GM18502 (cell line): ENCODE data around the gene GPR158.

ENCODE experiments used
- ATAC-seq: cut with Tn5 transposase; IDR thresholded peaks from one replicate; pipeline ENCODE4 v1.9.1; 2021; ENCODE audit warnings: mild to moderate bottlenecking; ENCODE audit not compliant: unreplicated experiment, poor library complexity

The GPR158 gene

GRCh38 chr10:25552283-25552919, 377.6 kb downstream of the GPR158 start:
- no peak for ATAC-seq

- no peak for ATAC-seq
These were observed 381.1 kb downstream of the GPR158 start for GRCh38 chr10:25555865-25556264.

DNA sequence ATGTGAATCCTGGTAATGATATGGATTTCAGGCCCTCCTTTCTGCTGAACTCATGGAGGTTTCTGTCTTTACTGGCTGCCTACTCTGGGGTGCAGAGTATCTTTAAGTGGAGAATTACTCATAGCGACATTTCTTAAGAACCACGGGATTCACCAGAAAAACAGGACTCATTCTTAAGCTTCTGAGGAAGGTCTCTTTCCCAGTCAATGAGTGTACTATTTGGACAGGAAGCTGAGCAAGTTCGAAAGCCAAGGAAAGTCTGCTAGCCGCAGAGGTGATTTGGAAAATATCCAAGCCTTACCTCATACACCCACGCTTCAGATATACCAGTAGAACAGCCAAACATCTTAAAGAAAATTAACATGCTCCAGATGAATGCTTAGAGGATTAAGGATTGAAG, 381.7 kb downstream of the GPR158 start:
- no peak for ATAC-seq

- ATAC-seq, result no peak
These were observed 382.3 kb downstream of the GPR158 start for GRCh38 chr10:25557136-25557535.

GRCh38 chr10:25561758-25562157, 387.0 kb downstream of the GPR158 start:
- no peak for ATAC-seq

GRCh38 chr10:25562547-25562946, 387.7 kb downstream of the GPR158 start:
- no peak for ATAC-seq

DNA sequence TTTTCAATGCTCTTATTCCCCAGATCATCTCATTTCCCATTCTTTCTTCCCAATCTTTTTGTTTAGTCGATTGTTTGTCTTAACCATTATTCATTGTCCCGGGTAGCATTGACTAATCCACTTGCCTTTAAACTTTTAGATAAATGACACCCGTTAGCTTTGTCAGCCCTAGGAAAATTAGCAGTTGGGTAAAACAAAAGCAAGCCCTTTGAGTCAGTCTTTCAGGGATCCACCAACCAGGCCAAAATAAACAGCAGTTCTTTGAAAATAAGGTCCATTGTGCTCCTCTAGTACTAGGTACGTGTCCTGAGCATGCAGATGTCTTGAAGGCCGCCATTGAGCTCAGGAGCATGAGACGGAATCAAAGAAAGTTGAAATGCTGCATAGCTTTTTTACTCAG, 389.6 kb downstream of the GPR158 start:
- no peak for ATAC-seq

- no peak for ATAC-seq
These were observed 390.8 kb downstream of the GPR158 start for GRCh38 chr10:25565570-25565969.

DNA sequence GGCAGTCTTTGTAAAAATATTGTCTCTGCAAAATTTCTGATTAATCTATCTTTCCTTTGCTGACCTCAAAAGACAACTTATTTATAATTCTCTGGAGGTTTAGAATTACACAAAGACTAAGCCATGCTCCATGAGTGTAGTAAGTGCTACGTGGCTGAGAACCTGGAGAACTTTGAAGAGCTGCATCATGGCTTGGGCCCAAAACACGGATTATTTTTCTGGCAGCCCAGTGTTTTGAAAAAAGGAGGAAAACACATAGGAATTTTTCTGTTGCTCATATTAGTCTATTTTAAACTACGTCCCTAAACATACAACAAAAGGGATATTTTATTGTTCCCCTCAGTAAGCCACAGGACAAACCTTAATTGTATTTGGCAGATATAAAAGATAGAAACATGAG, 398.5 kb downstream of the GPR158 start:
- ATAC-seq, result no peak

DNA sequence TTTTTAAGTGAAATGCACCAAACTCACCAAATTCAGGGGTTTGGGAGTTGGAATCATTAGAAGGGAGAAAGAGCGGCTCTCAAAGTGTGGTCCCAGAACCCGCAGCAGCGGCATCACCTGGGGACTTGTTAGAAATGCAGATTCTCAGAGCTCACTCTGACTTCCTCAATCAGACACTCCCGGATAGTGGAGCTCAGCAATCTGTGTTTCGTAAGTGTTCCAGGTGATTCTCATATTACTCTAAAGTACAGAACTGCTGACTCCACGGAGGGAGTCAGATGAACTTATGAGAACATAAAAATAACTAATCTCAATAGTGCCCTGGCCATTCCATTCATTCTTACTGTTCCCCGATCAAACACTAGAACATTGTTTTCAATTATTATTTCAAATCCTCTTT, 400.5 kb downstream of the GPR158 start:
- no peak for ATAC-seq

DNA sequence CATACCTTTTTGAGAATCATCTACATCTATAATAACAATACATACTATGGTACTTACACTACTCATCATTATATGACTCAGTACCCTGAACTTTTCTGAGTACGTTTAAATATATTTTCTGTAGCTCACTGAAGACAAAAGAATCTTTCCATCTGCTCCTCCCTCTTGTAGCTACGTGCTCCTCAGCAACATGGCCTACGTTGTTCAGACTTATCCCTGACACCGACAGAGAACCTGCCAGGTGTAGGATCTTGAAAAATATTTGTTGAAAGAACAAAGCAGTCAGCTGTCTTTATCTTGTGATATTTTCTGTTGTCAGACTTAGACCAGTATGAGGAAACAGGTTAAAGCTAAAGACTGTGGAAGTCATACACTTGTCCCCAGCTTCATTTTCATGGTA, 403.3 kb downstream of the GPR158 start:
- ATAC-seq, result no peak

GRCh38 chr10:25582961-25583360, 408.2 kb downstream of the GPR158 start:
- no peak for ATAC-seq

- ATAC-seq, result no peak
These were observed 425.9 kb downstream of the GPR158 start for GRCh38 chr10:25600651-25601050.

DNA sequence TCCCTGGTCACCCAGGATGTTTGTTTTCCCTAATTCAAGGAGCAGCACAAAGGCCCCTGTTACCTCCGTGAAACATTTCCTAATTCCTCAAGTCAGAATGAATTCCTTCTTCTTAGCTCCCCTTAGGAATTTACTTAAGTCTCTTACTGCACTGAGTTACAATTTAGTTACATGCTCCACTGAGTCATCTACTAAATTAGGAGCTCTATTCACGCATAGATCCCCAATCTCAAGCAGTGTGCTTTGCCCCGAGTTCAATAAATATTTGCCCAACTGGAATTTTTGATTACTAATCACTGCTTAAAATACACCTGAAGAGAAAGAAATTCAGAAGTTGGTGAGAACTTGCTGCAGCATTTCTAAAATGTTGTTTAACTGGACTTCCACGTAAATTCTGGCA, 429.8 kb downstream of the GPR158 start:
- ATAC-seq, result no peak

- no peak for ATAC-seq
These were observed 439.9 kb downstream of the GPR158 start for GRCh38 chr10:25614652-25615051.

GRCh38 chr10:25615926-25616325, 441.1 kb downstream of the GPR158 start:
- no peak for ATAC-seq

GRCh38 chr10:25616903-25617592, 442.2 kb downstream of the GPR158 start:
- ATAC-seq, result no peak

DNA sequence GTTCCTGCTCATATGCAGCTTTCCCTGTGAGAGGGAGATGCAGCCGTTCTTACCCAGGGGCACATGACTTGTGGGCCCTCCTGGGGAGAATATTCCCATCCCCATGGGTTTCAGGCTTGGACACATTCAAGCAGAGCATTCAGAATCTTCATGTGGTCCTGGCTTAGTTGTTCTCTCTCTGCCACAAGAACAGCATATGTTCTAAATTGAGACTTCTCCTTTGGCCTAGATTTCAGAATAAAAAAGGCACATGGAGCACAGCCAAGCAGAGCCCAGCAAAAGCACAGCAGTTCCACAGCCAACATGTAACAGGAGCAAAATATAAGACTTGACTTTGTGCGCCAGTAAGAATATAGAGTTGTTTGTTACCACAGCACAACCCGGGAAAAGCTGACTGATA, 452.8 kb downstream of the GPR158 start:
- ATAC-seq, result no peak

DNA sequence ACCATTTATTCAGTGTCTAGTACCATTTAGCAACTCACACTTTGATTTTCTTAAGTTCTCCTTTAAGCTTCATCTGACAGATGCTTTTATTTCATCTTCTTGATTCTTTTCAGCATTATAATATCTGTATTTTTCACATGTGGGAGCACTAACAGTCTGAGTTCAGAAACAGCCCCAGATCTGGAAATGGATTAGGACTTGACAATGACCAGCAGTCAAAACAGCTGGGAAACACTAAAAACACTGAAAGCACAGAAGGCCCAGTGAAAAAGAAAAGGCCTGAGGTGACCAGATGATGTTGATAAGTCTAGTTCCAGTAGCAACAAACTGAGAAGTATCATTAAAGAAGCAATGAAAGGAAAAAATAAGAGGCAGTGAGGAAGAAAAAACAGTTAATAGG, 454.5 kb downstream of the GPR158 start:
- ATAC-seq, result no peak

- ATAC-seq, result no peak
These were observed 456.7 kb downstream of the GPR158 start for GRCh38 chr10:25631471-25631870.

GRCh38 chr10:25632802-25633201, 458.0 kb downstream of the GPR158 start:
- ATAC-seq, result no peak

- ATAC-seq, result no peak
These were observed 458.7 kb downstream of the GPR158 start for GRCh38 chr10:25633542-25633941.
